Spleen (tissue), 7 donors: Measurements from ENCODE around the gene ATXN10.

Experiments used
- POLR2A ChIP-seq, 3 donors: fragments of 450-650 bp; IDR thresholded peaks; one replicate each; pipeline ENCODE4 v1.5.1; 2017; ENCODE audit warnings: antibody characterized with exemption in 3 of 3, mild to moderate bottlenecking in 1 of 3
- TF ChIP-seq, protein P1 (sequence below), 11 experiments: fragments of 200-600 bp in 7 of 11; fragments of 450-650 bp in 4 of 11; sonication (generic) in 4 of 11; IDR thresholded peaks in 8 of 11; conservative IDR thresholded peaks in 3 of 11; 1 replicate in 7 of 11; 2 replicates in 4 of 11; pipeline versions ENCODE4 v1.4.0 to v1.8.0; 2016 to 2021; ENCODE audit warnings: antibody characterized with exemption in 11 of 11, inconsistent platforms in 4 of 11, mild to moderate bottlenecking in 1 of 11
- donor health status: DM: no; HTN: no; CAD: no; lungs with moderate emphysema.
- donor health status: DM: no; HTN: no; CAD: no.
- donor health status: DM: no; HTN: no; CAD: no.

DNA sequence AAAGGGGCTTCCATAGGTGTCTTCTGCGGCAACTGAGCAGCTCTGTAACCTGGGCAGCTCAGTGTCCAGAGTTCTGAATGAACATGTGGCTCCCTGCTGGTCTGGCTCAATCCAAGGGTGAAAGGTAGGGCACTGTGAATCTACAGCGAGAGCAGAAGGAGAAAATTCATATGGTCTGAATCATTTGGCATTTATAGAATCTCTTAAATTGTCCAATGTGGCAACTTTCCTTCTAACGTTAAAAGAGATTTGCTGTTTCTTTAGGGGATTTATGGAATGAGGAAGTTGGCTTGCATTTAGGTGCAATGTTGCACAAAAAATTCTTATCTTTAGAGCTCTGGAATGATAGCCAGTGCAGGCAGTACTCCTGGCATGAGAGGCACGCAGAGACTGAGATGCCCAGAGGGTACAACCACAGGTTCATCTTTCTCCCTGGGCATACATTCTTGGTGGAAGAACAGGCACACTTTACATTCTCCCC lies 17.0 kb downstream of the ATXN10 start:
- TF ChIP-seq, protein P1, sequence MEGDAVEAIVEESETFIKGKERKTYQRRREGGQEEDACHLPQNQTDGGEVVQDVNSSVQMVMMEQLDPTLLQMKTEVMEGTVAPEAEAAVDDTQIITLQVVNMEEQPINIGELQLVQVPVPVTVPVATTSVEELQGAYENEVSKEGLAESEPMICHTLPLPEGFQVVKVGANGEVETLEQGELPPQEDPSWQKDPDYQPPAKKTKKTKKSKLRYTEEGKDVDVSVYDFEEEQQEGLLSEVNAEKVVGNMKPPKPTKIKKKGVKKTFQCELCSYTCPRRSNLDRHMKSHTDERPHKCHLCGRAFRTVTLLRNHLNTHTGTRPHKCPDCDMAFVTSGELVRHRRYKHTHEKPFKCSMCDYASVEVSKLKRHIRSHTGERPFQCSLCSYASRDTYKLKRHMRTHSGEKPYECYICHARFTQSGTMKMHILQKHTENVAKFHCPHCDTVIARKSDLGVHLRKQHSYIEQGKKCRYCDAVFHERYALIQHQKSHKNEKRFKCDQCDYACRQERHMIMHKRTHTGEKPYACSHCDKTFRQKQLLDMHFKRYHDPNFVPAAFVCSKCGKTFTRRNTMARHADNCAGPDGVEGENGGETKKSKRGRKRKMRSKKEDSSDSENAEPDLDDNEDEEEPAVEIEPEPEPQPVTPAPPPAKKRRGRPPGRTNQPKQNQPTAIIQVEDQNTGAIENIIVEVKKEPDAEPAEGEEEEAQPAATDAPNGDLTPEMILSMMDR (IDR thresholded peaks at IDR 0.05 in 8 of 11, conservative IDR thresholded peaks at IDR 0.05 in 3 of 11), result no peak
- TF ChIP-seq POLR2A (IDR thresholded peaks at IDR 0.05), result no peak
